ENCODE data around the gene LTA4H.
"Not testable (repeated sequence)": the region's sequence is repeated elsewhere in the genome, so short reads cannot be mapped to it uniquely, and the experiment has no call there.

The LTA4H gene

DNA sequence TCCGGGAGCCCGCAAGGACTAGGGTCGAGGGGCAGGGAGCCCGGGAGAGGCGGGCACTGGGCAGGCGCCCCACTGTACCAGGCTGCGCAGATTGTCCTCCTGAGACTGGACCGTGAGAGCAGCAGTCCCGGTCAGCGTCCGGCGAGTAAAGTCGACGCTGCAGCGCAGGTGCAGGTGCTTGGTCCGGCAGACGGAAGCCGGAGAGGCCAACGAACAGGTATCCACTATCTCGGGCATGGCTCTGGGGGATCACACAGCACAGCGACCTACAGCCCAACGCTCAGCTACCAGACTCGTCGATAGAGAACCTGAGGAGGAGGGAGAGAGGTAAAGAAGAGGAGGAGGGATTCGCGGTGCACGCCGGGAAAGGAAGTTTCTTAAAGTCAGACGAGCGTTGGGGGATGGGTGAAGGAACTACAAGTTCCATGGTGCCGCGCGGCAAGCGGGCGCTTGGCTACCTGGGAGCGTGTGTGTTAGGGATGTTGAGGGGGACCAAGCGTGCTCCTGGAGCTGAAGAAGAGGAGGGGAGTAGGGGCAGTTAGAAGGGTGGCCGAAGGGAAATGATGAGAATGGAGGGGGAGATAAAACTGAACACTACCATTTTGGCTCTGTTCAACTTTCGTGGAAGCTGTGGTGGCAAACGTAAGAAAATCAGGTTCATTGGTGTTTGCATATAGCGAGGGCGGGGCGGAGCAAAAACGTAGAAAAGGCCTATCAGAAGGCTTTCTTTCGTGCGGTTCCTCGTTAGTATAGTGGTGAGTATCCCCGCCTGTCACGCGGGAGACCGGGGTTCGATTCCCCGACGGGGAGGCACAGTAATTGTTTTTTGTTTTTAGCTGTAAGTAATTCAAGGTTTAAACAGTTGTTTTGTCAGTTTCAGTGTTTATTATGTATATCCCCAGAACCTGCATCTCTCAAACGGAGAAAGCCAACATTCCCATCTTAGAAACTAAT lies at the start of gene LTA4H:
Gene LTA4H, minus strand, starts transcription at position 305 of the 954 bp plus-strand sequence. Its CDS starts 68 bp downstream, at position 237.
- H3K4me3 ChIP-seq (ENCODE audit: low read depth, low read length), result peak within 1 kb of the TSS; percentile 99

DNA sequence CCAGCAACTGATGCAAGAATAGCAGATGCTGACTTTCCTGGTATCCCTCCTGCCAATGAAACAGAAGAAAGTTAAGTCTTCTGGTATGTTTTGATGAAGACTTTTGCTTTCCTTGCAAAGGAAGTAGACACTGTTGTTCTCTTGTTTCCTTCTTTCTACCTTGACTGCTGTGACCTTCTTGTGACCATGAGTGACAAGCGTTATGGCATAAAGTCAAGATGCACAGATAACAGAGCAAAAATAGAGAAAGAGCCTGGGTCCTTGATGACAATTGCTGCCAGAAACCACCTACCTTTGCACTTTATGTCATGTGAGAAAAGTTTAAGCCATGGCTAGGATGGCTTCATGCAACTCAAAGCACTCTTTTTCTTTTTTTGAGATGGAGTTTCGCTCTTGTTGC lies 49.2 kb upstream of the LTA4H start:
- H3K4me3 ChIP-seq (ENCODE audit: low read depth, low read length), result no peak overlapping the region

DNA sequence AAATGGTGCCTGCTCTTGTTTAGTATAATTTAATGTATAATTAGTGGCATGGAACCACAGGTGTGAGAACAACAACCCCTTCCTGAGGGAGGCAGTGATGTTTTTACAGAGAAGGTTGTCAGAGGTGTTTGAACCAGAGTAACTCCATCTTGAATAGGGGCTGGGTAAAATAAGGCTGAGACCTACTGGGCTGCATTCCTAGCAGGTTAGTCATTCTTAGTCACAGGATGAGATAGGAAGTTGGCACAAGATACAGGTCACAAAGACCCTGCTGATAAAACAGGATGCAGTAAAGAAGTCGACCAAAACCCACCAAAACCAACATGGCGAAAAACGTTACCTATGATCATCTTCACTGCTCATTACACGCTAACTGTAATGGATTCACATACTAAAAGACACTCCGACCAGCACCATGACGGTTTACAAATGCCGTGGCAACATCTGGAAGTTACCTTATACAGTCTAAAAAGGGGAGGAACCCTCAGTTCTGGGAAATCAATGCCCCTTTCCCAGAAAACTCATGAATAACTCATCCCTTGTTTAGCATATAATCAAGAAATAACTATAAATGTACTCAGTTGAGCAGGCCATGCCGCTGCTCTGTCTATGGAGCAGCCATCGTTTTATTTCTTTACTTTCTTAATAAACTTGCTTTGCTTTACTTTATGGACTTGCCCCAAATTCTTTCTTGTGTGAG lies 47.8 kb upstream of the LTA4H start:
- no peak overlapping the region for H3K4me3 ChIP-seq (ENCODE audit: low read depth, low read length)

DNA sequence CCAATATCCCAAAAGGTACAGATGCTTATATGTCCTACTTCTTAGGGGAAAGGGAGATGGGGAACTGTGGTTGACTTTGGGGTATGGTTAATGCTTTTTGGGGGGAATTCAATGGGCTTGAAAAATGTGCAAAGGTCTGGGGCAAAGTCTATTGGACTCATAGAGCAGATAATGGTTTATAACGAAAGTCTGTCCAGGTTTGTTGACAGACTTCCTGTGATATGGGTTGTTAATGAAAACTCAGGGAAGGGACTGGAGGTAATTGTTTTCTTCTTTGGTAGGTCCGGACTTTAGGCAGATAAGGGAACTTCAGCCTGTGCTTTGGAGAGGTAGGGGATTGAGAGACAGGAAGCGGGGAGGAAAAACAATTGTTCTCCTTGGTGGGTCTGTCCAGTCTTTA lies 46.2 kb upstream of the LTA4H start:
- no peak overlapping the region for H3K4me3 ChIP-seq (ENCODE audit: low read depth, low read length)

DNA sequence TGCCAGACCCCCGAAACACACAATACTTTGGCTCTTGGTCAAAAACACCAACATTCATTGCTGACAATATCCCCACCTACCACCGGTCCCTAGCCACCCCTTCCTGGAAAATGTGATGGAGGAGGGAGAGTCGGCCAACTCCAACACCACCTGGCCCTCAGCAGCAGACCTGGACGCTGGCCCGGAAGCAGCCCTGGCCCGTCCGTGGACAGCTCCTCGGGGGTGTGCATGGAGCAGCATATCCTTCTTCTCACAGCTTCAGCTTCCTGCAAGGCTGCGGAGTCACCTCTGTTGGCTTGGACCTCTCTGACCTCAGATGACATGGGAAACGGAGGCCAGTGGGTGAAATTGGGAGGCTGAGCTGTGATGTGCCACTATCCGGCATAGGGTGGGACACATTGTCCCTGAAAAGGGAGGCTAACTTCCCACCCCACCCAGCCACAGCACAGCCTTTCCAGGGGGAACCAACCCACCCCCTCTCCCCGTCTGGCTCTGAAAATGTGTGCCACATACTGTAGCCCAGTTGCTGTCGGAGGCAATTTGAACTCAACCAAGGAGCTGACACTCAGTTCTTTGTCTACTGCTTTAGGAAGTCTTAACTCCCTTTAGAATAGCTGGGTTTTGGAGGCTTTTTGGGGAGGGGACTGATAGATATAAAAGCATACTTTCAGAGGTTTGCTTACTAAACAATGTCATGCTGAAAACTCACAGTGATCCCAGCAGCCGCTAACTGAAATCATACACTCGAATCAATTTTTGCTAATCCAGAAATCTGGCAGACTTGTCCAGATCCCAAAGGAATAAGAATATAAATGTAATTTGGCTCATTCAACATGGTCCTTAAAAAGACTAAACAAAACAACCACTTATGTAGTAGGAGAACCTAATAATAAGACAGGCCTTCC lies 43.1 kb upstream of the LTA4H start:
- H3K4me3 ChIP-seq (ENCODE audit: low read depth, low read length), result no peak overlapping the region

DNA sequence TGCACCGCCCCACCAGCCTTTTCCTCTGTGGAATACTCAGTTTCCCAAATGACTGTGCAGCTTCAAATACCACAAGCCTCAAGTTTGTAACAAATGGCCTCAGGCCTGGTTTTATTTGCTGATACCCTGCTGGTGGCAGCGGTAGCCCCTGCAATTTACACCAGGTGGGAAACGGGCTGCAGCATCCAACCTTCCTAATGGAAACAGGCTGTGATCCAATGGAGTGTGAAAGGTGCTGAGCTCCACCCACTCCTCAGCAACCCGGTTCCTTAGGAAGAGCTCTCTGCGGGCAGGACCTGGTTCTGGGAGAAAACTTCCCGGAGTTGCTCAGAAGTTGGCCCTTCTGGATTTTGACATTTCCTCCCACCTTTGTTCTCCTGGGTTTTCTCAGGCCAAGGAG lies 41.7 kb upstream of the LTA4H start:
- H3K4me3 ChIP-seq (ENCODE audit: low read depth, low read length), result no peak overlapping the region

DNA sequence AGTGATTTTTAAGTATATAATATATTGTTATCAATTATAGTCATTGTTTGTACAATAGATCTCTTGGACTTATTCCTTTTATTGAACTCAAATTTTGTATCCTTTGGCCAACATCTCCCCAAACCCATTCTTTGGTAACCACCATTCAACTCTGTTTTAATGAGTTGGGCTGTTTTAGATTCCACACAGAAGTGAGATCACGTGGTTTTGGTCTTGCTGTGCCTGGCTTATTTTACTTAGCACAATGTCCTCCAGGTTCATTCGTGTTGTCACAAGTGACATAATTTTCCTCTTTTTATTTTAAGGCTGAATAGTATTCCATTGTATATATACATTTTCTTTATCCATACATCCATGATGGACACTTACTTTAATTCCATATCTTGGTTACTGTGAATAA lies 40.2 kb upstream of the LTA4H start:
- H3K4me3 ChIP-seq (ENCODE audit: low read depth, low read length), result no peak overlapping the region

DNA sequence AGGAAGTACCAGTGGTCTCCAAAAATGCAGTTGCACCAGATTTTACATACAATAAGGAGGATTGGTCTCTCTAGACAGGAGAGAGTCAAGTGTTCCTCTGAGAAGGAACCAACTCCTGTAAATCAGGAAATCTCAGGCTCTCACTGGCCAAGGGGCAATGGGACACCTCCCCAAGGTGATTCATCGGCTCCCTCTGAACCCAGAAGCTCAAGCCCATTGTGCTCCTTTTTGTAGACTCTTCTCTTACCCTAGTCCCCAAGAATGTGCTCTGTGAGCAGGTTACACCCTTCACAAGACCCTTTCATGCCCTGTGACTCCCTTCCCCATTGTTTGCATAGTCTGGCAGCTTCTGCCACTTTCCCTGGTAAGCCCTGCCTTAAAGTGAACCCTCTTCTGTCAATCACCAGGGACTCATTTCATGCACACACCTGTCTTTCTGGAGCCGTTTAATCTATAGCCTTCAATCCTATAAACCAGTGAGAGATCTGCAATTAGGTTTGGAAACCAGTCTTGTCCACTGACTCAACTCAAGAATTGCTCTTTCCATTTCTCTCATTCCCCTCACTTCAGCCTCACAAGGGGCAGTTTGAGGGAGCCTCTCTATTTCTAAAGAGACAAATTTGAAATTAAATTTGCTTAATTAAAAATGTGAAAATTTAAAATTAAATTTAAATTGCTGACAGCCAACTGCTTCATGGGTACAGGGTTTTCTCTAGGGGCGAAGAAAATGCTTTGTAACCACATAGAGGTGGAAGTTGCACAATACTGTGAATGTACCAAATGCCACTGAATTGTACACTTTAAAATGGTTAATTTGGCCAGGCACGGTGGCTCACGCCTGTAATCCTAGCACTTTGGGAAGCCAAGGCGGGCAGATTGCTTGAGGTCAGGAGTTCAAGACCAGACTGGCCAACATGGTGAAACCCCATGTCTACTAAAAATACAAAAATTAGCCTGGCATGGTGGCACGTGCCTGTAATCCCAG lies 38.3 kb upstream of the LTA4H start:
- H3K4me3 ChIP-seq (ENCODE audit: low read depth, low read length), result no peak overlapping the region

DNA sequence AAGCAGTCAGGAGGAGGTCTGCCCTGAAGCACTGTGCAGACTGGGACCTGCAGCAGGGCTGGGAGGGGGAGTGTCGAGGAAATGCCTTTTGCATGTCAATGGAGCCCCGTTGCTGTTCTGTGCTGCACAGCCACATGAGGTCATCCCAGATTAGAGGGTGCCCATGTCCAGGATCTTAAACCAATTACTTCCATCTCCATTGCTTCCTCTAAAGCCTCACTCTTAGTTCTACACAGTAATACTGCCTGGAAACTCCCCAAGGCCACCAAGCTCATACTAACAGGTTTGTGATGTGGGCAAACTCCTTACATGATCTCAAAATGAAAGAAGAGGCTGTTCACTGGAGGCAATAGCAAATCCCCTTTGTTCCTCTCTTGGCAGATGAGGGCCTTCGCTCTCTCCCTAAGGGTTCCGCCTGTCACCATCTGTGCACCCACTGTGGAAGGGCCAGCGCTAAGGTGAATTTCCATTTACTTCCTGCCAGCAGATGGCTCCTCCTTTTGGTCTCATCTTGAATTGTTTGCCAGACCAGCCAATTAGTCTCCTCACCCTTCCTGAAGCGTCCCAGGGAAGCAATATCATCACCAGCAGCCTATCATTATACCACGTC lies 35.4 kb upstream of the LTA4H start:
- H3K4me3 ChIP-seq (ENCODE audit: low read depth, low read length), result no peak overlapping the region

DNA sequence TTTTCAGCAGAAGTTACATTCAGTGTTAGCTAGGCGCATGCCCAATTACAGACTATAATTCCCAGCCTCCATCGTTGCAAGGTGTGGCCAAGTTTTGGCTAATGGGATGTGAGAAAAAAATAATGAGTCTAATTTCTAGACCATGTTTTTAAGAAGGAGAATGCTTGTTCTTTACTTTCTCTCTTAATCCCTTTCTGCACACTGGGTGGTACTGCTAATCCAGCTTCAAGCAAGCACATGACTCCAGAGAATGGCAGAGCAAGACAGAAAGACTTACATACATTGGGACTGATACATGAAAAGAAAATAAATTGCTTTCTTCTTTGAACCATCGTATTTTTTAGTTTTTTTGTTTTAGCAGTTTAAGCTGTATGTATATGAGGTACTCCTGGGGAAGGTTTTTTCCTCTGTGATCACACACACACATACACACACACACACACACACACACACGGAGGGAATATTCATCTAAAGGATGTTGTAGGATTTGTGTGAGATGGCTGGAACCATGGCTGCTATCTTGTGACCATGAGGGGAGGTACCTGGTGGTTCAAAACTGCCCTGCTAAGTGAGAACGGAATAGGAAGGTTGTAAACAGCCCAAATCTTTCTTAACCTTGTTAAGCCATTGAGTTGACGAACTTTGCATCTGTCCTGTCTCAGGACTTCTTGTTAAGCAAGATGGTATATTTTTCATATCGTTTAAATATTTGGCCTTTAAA lies 34.3 kb upstream of the LTA4H start:
- no peak overlapping the region for H3K4me3 ChIP-seq (ENCODE audit: low read depth, low read length)

DNA sequence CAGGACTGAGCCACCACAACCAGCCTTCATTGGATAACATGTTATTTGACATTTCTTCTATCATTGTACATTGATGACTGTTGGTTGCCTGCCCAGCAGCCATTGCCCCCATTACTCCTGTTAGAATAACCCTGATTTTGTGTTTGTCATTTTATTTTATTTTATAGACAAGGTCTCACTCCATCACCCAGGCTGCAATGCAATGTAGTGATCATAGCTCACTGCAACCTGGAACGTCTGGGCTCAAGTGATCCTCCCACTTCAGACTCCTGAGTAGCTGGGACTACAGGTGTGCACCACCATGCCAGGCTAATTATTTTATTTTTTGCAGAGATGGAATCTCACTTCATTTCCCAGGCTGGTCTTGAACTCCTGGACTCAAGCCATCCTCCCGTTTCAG lies 33.2 kb upstream of the LTA4H start:
- H3K4me3 ChIP-seq (ENCODE audit: low read depth, low read length), result no peak overlapping the region

DNA sequence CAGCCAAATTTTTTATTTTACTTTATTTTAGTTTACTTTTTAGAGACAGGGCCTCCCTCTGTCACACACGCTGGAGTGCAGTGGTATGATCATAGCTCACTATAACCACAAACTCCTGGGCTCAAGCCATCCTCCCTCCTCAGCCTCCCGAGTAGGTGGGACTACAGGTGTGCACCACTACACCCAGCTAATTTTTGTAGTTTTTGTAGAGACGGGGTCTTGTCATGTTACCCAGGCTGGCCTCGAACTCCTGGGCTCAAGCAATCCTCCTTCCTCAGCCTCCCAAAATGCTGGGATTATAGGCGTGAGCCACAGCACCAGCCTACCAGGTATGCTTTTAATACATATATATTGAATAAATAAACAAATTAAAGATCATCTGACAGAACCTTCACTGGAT lies 32.7 kb upstream of the LTA4H start:
- no peak overlapping the region for H3K4me3 ChIP-seq (ENCODE audit: low read depth, low read length)

DNA sequence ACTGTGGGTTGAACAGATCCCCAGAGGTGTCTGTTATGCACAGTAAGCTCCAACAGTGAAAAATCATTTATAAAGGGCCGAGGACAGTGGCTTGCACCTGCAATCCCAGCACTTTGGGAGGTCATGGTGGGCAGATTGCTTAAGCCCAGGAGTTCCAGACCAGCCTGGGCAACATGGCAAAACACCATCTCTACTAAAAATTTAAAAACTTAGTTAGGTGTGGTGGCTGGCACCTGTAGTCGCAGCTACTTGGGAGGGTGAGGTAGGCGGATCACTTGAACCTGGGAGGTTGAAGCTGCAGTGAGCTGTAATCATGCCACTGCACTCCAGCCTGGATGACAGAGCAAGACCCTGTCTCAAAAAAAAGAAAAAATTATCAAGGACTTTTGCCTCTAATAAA lies 30.4 kb upstream of the LTA4H start:
- not testable (repeated sequence) for H3K4me3 ChIP-seq (ENCODE audit: low read depth, low read length)

DNA sequence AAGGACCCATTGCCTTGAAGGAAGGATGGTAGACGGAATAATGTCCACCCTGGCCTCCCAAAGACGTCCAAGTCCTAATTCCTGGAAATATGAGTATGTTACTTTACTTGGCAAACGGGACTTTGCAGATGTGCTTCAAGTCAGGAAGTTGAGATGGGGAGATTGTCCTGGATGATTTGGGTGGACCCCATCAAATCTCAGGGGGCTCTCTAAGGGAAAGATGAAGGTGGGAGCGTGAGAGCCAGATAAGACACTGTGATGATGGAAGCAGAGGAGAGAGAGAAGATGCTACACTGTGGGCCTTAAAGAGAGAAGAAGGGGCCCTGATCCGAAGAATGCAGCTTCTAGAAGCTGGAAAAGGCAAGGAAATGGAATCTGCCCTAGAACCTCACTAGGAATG lies 29.6 kb upstream of the LTA4H start:
- H3K4me3 ChIP-seq (ENCODE audit: low read depth, low read length), result no peak overlapping the region

DNA sequence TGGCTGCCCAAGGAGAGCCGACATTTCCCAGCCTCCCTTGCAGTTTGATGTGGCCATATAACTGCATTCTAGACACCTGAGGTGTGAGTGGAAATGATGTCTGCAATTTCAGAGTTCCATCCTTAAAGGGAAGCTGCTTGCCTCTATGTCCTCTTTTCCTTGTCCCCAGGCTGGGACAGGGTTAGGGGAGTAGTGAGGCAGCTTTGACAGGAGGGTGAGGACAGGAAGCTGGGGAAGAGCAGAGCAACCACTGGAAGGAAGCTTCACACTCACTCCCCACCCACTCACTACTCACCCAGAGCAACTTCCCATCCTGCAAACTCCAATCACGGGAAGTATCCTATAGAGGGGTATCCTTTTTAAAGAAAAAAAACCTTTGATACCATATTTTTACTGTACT lies 28.9 kb upstream of the LTA4H start:
- no peak overlapping the region for H3K4me3 ChIP-seq (ENCODE audit: low read depth, low read length)

DNA sequence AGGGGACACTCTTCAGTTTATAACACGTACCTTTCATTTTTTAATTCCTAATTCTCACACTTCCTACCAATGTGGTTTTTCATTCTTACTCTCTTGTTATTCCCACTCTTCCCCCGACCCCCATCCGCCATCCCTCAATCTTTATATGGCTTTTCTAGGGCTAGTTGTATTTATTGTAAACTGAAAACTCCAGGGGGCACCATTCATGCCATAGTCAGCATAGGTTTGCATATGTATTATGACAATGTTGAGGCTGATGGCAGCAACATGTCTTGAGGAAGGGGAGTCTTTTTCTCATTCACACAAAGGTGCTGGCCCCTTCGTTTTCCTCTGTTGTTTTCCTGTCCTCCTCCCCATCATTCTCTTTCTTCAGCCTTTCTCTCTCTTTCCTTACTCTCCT lies 27.7 kb upstream of the LTA4H start:
- H3K4me3 ChIP-seq (ENCODE audit: low read depth, low read length), result no peak overlapping the region

DNA sequence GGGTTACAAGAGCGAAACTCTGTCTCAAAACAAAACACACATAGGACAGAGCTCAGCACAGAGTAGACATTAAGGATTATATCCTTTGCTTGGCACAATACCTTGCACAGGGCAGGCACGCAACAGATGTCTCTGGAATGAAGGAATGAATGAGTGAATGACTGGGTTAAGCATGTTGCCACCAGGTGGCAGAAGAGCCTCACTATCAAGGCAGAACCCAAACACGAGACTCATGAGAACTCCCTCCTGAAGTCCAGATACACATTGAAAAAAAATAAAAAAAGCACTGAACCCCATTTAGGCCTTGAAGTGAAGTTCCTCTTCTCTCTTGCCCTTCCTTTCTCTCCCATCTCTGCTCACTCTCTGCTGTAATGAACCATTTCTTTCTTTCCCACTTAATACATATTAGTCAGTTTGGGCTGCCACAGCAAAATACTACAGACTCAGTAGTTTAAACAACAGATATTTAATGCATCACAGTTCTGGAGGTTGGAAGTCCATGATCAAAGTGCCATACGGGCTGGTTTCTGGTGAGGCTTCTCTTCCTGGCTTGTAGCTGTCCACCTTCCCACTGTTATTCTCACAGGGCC lies 26.6 kb upstream of the LTA4H start:
- no peak overlapping the region for H3K4me3 ChIP-seq (ENCODE audit: low read depth, low read length)

DNA sequence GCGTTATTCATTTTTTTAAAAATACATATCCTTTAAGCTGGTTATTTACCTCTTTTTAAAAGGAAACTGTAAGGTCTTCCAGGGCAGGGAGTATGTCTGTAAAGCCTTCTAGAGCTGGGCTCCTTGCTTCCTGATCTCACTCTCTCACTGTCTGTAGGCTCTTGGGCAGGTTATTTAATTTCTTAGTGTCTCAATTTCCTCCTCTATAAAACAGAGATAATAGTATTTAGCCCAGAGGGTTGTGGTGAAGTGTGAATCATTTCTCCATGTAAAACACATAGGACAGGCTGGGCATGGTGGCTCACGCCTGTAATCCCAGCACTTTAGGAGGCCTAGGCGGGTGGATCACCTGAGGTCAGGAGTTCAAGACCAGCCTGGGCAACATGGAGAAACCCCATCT lies 25.9 kb upstream of the LTA4H start:
- H3K4me3 ChIP-seq (ENCODE audit: low read depth, low read length), result no peak overlapping the region

DNA sequence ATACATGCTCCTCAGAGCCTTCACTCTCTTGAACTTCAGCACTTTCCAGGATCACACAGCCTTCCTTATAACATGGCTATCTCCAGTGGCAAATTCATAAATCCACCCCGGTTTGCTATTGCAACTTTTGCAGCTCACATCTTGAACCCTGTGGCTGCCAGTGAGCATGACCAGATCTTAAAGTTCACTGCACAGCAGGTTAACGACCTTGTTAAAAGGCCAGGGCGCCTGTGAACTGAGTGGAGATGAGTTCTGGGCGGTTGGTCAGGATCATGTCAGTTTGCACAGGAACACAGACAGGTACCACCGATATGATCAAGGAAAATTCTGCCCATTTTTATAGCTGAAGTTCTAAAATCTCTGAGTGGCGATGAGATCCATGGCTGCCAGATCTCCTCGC lies 24.7 kb upstream of the LTA4H start:
- H3K4me3 ChIP-seq (ENCODE audit: low read depth, low read length), result no peak overlapping the region
